ENCODE results near the gene BTBD9.

DNA sequence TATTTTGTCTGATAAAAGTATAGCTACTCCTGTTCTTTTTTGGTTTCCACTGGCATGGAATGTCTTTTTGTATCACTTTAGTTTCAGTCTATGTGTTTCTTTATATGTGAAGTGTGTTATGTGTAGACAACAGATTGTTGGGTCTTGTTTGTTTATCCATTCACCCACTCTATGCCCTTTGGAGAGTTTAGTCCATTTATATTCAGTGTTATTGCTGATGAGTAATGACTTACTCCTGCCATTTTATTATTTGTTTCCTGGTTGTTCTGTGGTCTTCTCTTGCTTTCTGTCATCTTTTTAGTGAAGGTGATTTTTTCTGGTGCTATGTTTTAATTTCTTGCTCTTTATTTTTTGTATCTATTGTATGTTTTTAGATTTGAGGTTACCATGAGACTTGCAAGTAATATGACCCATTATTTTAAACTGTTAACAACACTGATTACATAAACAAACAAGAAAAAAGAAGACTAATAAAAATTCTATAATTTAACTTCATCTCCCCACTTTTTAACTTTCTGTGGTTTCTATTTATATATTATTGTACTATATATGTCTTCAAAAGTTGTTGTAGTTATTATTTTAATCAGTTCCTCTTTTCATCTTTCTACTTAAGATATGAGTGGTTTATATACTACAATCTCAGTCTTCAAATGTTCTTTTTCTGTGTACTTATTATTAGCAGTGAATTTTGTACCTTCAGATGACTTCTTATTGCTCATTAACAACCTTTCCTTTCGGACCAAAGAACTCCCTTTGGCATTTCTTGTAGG is 323.4 kb downstream of the BTBD9 start:
- TF ChIP-seq, protein P1, sequence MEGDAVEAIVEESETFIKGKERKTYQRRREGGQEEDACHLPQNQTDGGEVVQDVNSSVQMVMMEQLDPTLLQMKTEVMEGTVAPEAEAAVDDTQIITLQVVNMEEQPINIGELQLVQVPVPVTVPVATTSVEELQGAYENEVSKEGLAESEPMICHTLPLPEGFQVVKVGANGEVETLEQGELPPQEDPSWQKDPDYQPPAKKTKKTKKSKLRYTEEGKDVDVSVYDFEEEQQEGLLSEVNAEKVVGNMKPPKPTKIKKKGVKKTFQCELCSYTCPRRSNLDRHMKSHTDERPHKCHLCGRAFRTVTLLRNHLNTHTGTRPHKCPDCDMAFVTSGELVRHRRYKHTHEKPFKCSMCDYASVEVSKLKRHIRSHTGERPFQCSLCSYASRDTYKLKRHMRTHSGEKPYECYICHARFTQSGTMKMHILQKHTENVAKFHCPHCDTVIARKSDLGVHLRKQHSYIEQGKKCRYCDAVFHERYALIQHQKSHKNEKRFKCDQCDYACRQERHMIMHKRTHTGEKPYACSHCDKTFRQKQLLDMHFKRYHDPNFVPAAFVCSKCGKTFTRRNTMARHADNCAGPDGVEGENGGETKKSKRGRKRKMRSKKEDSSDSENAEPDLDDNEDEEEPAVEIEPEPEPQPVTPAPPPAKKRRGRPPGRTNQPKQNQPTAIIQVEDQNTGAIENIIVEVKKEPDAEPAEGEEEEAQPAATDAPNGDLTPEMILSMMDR (optimal IDR thresholded peaks at IDR 0.05 in 1 of 3, IDR thresholded peaks at IDR 0.05 in 1 of 3, conservative IDR thresholded peaks at IDR 0.05 in 1 of 3; ENCODE audit: extremely low read depth in 1 of 3, insufficient read depth in 2 of 3, low read length in 3 of 3), result no peak
- no peak for TF ChIP-seq EZH2 (IDR thresholded peaks at IDR 0.05; ENCODE audit: low read length)
